RPMI8226 (cell line): Measurements from ENCODE around the gene NTF3.

Source experiments
- DNase-seq: peaks from one replicate; pipeline ENCODE4 v3.0.0-alpha.2; 2015

NTF3 gene

GRCh38 chr12:5459051-5459782 is 27.3 kb downstream of the NTF3 start:
- DNase-seq: no peak

- DNase-seq: no peak
These were observed 28.9 kb downstream of the NTF3 start for GRCh38 chr12:5460817-5461216.

GRCh38 chr12:5461966-5462365 is 30.1 kb downstream of the NTF3 start:
- no peak for DNase-seq

- DNase-seq: no peak
These were observed 32.2 kb downstream of the NTF3 start for GRCh38 chr12:5464096-5464495.

GRCh38 chr12:5465384-5465783 is 33.5 kb downstream of the NTF3 start:
- no peak for DNase-seq

- no peak for DNase-seq
These were observed 34.6 kb downstream of the NTF3 start for GRCh38 chr12:5466521-5466960.

GRCh38 chr12:5467931-5468330 is 36.0 kb downstream of the NTF3 start:
- no peak for DNase-seq

GRCh38 chr12:5470221-5470620 is 38.3 kb downstream of the NTF3 start:
- no peak for DNase-seq

- DNase-seq: no peak
These were observed 38.8 kb downstream of the NTF3 start for GRCh38 chr12:5470703-5471102.

GRCh38 chr12:5473076-5473782 is 41.3 kb downstream of the NTF3 start:
- DNase-seq: no peak

- no peak for DNase-seq
These were observed 41.8 kb downstream of the NTF3 start for GRCh38 chr12:5473783-5474116.

GRCh38 chr12:5476356-5476755 is 44.4 kb downstream of the NTF3 start:
- no peak for DNase-seq

GRCh38 chr12:5478081-5478706 is 46.3 kb downstream of the NTF3 start:
- DNase-seq: no peak

- no peak for DNase-seq
These were observed 47.9 kb downstream of the NTF3 start for GRCh38 chr12:5479761-5480160.

- no peak for DNase-seq
These were observed 48.5 kb downstream of the NTF3 start for GRCh38 chr12:5480218-5480937.

- DNase-seq: no peak
These were observed 49.0 kb downstream of the NTF3 start for GRCh38 chr12:5480938-5481303.

- DNase-seq: no peak
These were observed 49.7 kb downstream of the NTF3 start for GRCh38 chr12:5481645-5482044.

- no peak for DNase-seq
These were observed 52.5 kb downstream of the NTF3 start for GRCh38 chr12:5484426-5484825.

- DNase-seq: no peak
These were observed 53.5 kb downstream of the NTF3 start for GRCh38 chr12:5485454-5485853.

- no peak for DNase-seq
These were observed 55.2 kb downstream of the NTF3 start for GRCh38 chr12:5487076-5487475.

- no peak for DNase-seq
These were observed 56.2 kb downstream of the NTF3 start for GRCh38 chr12:5487948-5488625.

- no peak for DNase-seq
These were observed 56.7 kb downstream of the NTF3 start for GRCh38 chr12:5488626-5488955.

- DNase-seq: no peak
These were observed 57.1 kb downstream of the NTF3 start for GRCh38 chr12:5489017-5489416.
